Epithelial cell of proximal tubule (primary cell): Measurements from ENCODE around the gene TMEM259. TPM values are rescaled to one million over a fixed set of nuclear protein-coding genes. Genes with fewer than 3 reads are reported as not detected.

ENCODE experiments used
- DNase-seq: peaks from one replicate; pipeline ENCODE4 v3.0.0-alpha.2; 2011; ENCODE audit warnings: low read depth
- H3K4me3 ChIP-seq: 2 replicates; pipeline ENCODE4 v1.5.1; 2011; ENCODE audit warnings: low read depth, mild to moderate bottlenecking, low read length
- total RNA-seq: library from RNA; depleted of rRNA; stranded (reverse); fragments of >200 nt; gene quantifications from 2 replicates; pipeline ENCODE4 v1.2.3, GENCODE V29; 2015
- TF ChIP-seq, protein P1 (sequence below): conservative IDR thresholded peaks from 2 replicates; pipeline ENCODE4 v1.5.1; 2012; ENCODE audit warnings: low read depth, mild to moderate bottlenecking, low read length

TMEM259 gene
- total RNA-seq, 1 donor from 2014 or later: 193 TPM

DNA sequence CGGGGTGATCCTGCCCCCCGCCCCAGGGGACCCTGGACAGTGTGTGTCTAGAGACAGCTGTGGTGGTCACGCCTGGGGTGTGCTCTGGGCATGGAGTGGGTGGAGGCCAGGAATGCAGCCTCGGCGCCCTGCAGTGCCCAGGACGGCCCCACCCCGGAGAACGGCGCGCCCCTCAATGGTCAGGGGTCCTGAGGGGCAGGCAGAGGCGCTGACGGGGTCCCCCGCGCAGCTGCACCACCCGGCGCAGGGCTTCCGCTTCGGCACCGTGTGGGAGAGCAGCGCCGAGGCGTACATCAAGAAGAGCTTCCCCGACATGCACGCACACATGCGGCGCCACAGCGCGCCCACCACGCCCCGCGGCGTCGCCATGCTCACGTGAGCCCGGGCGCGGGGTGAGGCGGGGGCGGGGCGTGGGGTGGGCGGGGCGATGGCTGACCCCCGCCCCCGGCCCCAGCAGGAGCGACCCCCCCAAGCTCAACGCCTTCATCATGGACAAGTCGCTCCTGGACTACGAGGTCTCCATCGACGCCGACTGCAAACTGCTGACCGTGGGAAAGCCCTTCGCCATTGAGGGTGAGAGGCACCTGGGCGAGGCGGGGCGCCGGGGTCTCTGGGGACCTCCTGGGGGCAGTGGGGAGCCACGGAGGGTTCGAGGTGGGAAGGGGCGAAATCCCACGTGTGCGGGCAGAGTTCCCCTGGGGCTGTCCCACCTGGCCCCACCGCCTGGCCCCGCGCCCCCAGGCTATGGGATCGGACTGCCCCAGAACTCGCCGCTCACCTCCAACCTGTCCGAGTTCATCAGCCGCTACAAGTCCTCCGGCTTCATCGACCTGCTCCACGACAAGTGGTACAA is 13.3 kb downstream of the TMEM259 start:
- no peak overlapping the region for H3K4me3 ChIP-seq
- TF ChIP-seq, protein P1, sequence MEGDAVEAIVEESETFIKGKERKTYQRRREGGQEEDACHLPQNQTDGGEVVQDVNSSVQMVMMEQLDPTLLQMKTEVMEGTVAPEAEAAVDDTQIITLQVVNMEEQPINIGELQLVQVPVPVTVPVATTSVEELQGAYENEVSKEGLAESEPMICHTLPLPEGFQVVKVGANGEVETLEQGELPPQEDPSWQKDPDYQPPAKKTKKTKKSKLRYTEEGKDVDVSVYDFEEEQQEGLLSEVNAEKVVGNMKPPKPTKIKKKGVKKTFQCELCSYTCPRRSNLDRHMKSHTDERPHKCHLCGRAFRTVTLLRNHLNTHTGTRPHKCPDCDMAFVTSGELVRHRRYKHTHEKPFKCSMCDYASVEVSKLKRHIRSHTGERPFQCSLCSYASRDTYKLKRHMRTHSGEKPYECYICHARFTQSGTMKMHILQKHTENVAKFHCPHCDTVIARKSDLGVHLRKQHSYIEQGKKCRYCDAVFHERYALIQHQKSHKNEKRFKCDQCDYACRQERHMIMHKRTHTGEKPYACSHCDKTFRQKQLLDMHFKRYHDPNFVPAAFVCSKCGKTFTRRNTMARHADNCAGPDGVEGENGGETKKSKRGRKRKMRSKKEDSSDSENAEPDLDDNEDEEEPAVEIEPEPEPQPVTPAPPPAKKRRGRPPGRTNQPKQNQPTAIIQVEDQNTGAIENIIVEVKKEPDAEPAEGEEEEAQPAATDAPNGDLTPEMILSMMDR: no peak
- no peak for DNase-seq

DNA sequence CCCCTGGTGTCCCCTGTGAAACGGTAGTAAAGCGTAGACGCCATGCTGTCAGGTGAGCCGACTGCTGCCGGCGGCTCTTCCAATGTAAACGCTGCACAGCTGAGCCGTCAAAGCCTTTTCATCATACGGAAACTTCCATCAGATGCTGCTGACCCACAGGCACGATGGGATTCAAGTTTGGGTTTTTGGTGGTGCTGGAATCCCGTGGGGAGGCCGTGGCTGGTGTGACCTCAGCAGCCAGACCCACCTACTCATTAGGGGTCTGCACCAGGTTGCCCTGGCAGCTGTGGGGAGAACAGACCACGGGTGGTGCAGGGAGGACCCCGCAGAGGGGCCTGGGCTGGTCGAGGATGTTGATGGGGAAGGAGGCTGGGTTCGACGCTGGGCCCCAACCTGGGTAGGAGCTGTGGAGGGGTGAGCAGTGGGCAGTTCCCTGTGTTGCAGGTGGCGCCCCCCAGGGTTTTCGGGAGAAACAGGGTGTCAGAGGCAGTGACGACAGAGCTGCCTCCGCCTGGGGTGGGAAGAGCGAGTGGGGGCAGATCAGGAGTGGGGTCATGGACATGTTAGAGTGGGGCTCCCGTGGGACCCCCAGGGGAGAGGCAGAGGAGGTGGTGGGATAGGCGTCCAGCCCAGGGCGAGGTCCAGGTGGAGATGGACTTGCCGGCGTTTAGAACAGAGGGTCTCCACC is 14.1 kb downstream of the TMEM259 start:
- TF ChIP-seq, protein P1: no peak
- no peak overlapping the region for H3K4me3 ChIP-seq

DNA sequence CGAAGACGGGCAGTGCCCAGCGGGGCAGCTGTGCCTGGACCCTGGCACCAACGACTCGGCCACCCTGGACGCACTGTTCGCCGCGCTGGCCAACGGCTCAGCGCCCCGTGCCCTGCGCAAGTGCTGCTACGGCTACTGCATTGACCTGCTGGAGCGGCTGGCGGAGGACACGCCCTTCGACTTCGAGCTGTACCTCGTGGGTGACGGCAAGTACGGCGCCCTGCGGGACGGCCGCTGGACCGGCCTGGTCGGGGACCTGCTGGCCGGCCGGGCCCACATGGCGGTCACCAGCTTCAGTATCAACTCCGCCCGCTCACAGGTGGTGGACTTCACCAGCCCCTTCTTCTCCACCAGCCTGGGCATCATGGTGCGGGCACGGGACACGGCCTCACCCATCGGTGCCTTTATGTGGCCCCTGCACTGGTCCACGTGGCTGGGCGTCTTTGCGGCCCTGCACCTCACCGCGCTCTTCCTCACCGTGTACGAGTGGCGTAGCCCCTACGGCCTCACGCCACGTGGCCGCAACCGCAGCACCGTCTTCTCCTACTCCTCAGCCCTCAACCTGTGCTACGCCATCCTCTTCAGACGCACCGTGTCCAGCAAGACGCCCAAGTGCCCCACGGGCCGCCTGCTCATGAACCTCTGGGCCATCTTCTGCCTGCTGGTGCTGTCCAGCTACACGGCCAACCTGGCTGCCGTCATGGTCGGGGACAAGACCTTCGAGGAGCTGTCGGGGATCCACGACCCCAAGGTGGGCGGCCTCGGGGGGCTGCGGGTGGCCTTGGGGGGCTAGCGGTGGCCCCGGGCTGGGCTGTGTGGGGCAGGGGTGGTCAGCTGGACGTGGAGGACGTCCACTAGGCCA is 15.9 kb downstream of the TMEM259 start:
- H3K4me3 ChIP-seq: no peak overlapping the region
- DNase-seq: no peak
- TF ChIP-seq, protein P1: no peak

More for the DNA sequence above, 14.1 kb downstream of the TMEM259 start:
- DNase-seq: no peak

DNA sequence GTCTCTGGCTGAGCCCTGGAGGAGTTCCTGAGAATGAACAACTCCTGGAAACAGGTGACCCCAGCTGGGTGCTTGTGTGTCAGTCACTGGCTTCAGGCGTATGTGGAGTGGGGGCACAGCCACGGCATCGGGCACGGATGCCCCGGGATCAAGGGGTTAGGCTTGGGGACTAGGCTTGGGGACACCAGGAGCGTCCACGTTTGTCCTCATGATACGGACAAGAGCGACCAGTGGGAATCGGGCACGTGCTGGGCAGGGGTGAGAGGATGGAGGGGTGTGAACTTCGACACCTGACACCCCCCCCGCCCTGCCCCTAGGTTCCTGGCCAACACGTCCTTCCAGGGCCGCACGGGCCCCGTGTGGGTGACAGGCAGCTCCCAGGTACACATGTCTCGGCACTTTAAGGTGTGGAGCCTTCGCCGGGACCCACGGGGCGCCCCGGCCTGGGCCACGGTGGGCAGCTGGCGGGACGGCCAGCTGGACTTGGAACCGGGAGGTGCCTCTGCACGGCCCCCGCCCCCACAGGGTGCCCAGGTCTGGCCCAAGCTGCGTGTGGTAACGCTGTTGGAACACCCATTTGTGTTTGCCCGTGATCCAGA is 16.6 kb downstream of the TMEM259 start:
- TF ChIP-seq, protein P1: no peak
- H3K4me3 ChIP-seq: no peak overlapping the region
- DNase-seq: no peak

DNA sequence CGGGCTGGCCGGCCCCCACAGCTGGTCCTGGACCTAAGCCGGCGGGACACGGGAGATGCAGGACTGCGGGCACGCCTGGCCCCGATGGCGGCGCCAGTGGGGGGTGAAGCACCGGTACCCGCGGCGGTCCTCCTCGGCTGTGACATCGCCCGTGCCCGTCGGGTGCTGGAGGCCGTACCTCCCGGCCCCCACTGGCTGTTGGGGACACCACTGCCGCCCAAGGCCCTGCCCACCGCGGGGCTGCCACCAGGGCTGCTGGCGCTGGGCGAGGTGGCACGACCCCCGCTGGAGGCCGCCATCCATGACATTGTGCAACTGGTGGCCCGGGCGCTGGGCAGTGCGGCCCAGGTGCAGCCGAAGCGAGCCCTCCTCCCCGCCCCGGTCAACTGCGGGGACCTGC is 17.6 kb downstream of the TMEM259 start:
- H3K4me3 ChIP-seq: no peak overlapping the region
- TF ChIP-seq, protein P1: no peak
- no peak for DNase-seq

DNA sequence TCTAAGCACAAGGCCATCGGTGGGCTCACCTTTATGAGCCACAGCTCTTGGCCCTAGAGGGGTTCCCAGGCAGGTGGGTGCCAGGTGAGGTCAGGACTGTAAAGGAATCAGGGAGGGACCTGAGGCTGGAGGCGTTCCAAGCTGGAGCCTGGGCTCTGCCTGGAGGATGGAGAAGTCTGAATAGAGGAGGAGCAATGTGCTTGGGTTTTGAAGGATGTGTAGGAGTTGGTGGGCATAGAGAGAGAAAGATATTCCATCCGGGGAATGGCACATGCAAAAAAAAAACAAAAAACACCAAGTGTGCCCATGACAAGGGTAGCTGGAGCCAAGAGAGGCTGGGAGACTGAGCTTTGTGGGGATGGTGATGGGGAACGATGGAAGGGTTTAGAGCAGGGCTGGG is 18.3 kb downstream of the TMEM259 start:
- no peak for DNase-seq
- TF ChIP-seq, protein P1: no peak
- H3K4me3 ChIP-seq: no peak overlapping the region
